Body of pancreas (tissue), 4 donors: Measurements from ENCODE around the gene NXPH3. TPM values are rescaled to one million over a fixed set of nuclear protein-coding genes. Genes with fewer than 3 reads are reported as not detected.

Experiments
- ATAC-seq: fragments of 150-250 bp; one replicate; pipeline ENCODE4 v1.9.1; 2016
- DNase-seq, 4 donors: peaks; one replicate each; pipeline ENCODE4 v3.0.0-alpha.2; 2019
- H3K27ac ChIP-seq, 4 donors: fragments of 200-600 bp; sonication (generic); 1 replicate in 3 of 4; 2 replicates in 1 of 4; pipeline versions ENCODE4 v1.5.1 to v1.6.1; 2016 to 2019; ENCODE audit warnings: mild to moderate bottlenecking in 1 of 4, mixed read lengths in 1 of 4, moderate library complexity in 1 of 4
- H3K27me3 ChIP-seq, 2 donors: fragments of 200-600 bp; sonication (generic); one replicate each; pipeline ENCODE4 v1.6.0; 2016; ENCODE audit warnings: mild to moderate bottlenecking in 1 of 2
- H3K36me3 ChIP-seq, 2 donors: fragments of 200-600 bp; sonication (generic); replicated peaks in 1 of 2; 2 replicates each; pipeline ENCODE4 v1.5.1; 2016; ENCODE audit warnings: low read depth in 2 of 2; ENCODE audit not compliant: insufficient read depth in 1 of 2
- H3K4me1 ChIP-seq: fragments of 200-600 bp; sonication (generic); one replicate; pipeline ENCODE4 v1.6.0; 2016
- H3K4me3 ChIP-seq, 2 donors: fragments of 200-600 bp; sonication (generic); 1 replicate in 1 of 2; 2 replicates in 1 of 2; pipeline ENCODE4 v1.5.1; 2016 to 2019
- H3K9me3 ChIP-seq, 3 donors: fragments of 200-600 bp; sonication (generic); 1 replicate in 2 of 3; 2 replicates in 1 of 3; pipeline ENCODE4 v1.5.1; 2016
- CTCF ChIP-seq, 7 experiments: fragments of 450-650 bp in 4 of 7; fragments of 200-600 bp in 3 of 7; sonication (generic) in 3 of 7; IDR thresholded peaks; one replicate each; pipeline ENCODE4 v1.5.1; 2016 to 2019; ENCODE audit warnings: antibody characterized with exemption in 7 of 7
- POLR2A ChIP-seq, 3 donors: fragments of 450-650 bp; IDR thresholded peaks; one replicate each; pipeline ENCODE4 v1.6.1; 2016; ENCODE audit warnings: antibody characterized with exemption in 3 of 3, mild to moderate bottlenecking in 2 of 3
- WGBS, 2 donors: methylation state at CpG; one replicate each; pipeline ENCODE4 v1.1.5; 2017; 5-methylcytosine and 5-hydroxymethylcytosine counted together
- intact Hi-C: fragments of 100-400 bp; cut with DNase I; formaldehyde crosslinking; loops from one replicate; pipeline ENCODE4 v1.15.1; 2023
- total RNA-seq, 2 donors: library from RNA; depleted of rRNA; stranded (reverse); fragments of >200 nt; gene quantifications; one replicate each; pipeline ENCODE4 v1.1.0, GENCODE V29; 2016

The NXPH3 gene
- total RNA-seq, 2 donors from 2014 or later, result 0.78 to 0.99 TPM

GRCh38 chr17:49580981-49581647, 5.4 kb downstream of the NXPH3 start:
- Histone ChIP-seq H3K36me3 (no peaks in the 10 kb centered on the region), H3K27ac (no peak overlapping the region), H3K4me1 (peaks cover 12% of the 10 kb centered on the region), H3K4me3 (no peak overlapping the region), H3K27me3 (peaks cover 0 to 22% of the 10 kb centered on the region in 2 donors), H3K9me3 (no peaks in the 10 kb centered on the region)
- DNase-seq (no peak), ATAC-seq (no peak)
- intact Hi-C loops, result no loop called here
- TF ChIP-seq CTCF (IDR thresholded peaks at IDR 0.05), result no peak
- no peak for TF ChIP-seq POLR2A (IDR thresholded peaks at IDR 0.05)
- 85% methylated on average over 7 to 8 of the region's 12 CpGs for WGBS, 2 donors

DNA sequence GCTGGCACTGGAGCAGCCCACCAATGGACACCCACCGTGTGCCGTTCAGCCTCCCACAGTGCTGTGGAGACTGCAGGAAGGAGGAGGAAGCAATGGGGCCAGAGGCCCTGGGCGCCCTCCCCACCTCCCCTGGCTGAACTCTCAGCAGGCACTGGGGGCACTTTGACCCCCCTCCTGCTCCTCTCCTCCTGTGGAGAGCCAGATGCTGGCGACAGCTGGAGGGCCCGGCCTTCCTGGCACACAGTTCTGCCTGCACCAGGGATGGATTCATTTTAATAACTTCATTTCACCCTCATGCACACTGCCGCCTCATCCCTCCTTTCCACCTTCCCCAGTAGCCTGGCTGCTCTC, 6.0 kb downstream of the NXPH3 start:
- peaks cover 0 to 18% of the 10 kb centered on the region in 2 donors for H3K27me3 ChIP-seq
- TF ChIP-seq POLR2A (IDR thresholded peaks at IDR 0.05) (no peak), CTCF (IDR thresholded peaks at IDR 0.05) (no peak)
- DNase-seq (no peak), ATAC-seq (no peak)
- H3K9me3 ChIP-seq, result no peaks in the 10 kb centered on the region
- no peak overlapping the region for H3K4me3 ChIP-seq
- H3K36me3 ChIP-seq, result no peaks in the 10 kb centered on the region
- 63 to 68% methylated on average over 4 to 6 of the region's 6 CpGs for WGBS, 2 donors
- peaks cover 7% of the 10 kb centered on the region for H3K4me1 ChIP-seq
- intact Hi-C loops, result no loop called here
- no peak overlapping the region for H3K27ac ChIP-seq

- Histone ChIP-seq H3K27me3 (peaks cover 0 to 13% of the 10 kb centered on the region in 2 donors), H3K36me3 (no peaks in the 10 kb centered on the region), H3K27ac (no peak overlapping the region), H3K9me3 (no peaks in the 10 kb centered on the region), H3K4me3 (no peak overlapping the region), H3K4me1 (peaks cover 1% of the 10 kb centered on the region)
- ATAC-seq (no peak), DNase-seq (no peak)
- TF ChIP-seq CTCF (IDR thresholded peaks at IDR 0.05) (no peak), POLR2A (IDR thresholded peaks at IDR 0.05) (no peak)
- 73 to 83% methylated on average over 9 to 12 of the region's 12 CpGs for WGBS, 2 donors
- intact Hi-C loops, result no loop called here
Measured at GRCh38 chr17:49582055-49582722, 6.5 kb downstream of the NXPH3 start.

- DNase-seq (no peak), ATAC-seq (no peak)
- TF ChIP-seq CTCF (IDR thresholded peaks at IDR 0.05) (no peak), POLR2A (IDR thresholded peaks at IDR 0.05) (no peak)
- Histone ChIP-seq H3K9me3 (no peaks in the 10 kb centered on the region), H3K27me3 (peaks cover 0 to 7% of the 10 kb centered on the region in 2 donors), H3K4me3 (no peak overlapping the region), H3K27ac (no peak overlapping the region), H3K36me3 (no peaks in the 10 kb centered on the region), H3K4me1 (no peaks in the 10 kb centered on the region)
- 72 to 76% methylated on average over 8 of the region's 8 CpGs for WGBS, 2 donors
- intact Hi-C loops, result no loop called here
Measured at GRCh38 chr17:49582789-49583188, 7.1 kb downstream of the NXPH3 start.

DNA sequence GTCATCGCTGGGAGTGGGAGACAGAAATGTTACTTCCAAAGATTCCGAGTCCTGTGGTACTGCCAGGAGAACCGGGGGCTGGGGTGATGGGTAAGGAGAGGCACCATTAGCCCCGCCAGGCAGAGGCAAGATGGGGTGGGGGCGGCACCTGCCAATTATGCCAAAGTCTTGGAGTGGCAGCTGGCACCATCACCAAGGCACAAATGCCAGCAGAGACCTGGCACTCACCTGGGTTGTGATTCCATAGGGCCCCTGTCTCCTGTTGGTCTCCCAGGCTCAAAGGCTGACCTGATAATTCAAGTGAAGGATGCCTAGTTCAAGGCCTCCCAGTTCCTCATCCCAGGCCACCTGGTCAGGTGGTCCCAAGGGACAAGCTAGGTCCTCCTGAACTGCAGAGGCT, 7.6 kb downstream of the NXPH3 start:
- intact Hi-C loops, result no loop called here
- no peak for DNase-seq
- Histone ChIP-seq H3K9me3 (no peaks in the 10 kb centered on the region), H3K36me3 (no peaks in the 10 kb centered on the region), H3K27me3 (peaks cover 0 to 2% of the 10 kb centered on the region in 2 donors), H3K4me3 (no peak overlapping the region), H3K27ac (no peak overlapping the region), H3K4me1 (no peaks in the 10 kb centered on the region)
- WGBS, 2 donors, result 87 to 89% methylated on average over 3 to 5 of the region's 5 CpGs
- ATAC-seq, result no peak
- TF ChIP-seq CTCF (IDR thresholded peaks at IDR 0.05) (no peak), POLR2A (IDR thresholded peaks at IDR 0.05) (no peak)
